HG02588 (cell line): ENCODE results near the gene DDX49.
"Not testable (repeated sequence)": the region's sequence is repeated elsewhere in the genome, so short reads cannot be mapped to it uniquely, and the experiment has no call there.

ENCODE experiments used
- ATAC-seq: cut with Tn5 transposase; IDR thresholded peaks from one replicate; pipeline ENCODE4 v1.9.1; 2021; ENCODE audit warnings: mild to moderate bottlenecking, moderate library complexity; ENCODE audit not compliant: unreplicated experiment

Gene DDX49

DNA sequence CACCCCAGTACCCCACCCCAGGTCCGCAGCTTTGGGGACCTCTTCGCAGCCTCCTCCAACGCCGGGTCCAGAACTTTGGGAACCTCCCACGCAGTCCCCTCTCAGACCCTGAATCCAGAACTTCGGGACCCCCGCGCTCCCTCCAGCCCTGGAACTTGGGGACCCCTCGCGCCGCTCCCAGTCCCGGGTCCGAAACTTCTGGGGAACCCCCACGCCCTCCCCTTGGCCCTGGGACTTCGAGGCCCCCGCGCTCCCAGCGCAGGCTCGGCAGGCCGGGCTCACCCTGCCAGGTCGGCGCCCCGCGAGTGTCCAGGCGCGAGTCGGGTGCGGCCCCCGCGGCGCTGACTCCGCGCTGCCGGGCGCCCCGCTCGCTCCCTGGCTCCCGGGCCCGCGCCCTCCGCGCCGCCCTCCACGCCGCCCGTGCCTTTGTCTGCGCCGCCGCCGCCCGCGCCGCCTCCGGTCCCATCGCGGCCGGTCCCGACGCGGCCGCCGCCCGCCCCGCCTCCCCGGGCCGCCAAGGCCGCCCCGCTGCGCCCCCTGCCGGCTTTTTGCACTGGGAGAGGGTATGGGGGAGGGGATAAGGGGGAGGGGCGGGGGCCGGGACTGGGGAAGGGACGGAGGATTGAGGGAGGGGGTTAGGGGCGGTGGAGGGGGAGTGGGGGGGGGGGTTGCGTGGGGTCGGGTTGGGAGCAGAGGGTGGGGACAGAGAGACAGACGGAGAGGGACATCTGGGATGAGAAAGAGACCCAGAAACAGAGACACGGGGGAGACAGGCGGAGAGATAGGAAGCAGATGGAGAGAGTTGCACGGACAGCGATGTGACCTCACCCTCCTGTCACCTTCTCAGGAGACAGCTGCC, 21.5 kb downstream of the DDX49 start, which contains the start of gene HOMER3:
Gene HOMER3, minus strand, starts transcription at position 449 of the 859 bp plus-strand sequence. CDS start 2,235 bp downstream, outside the sequence.
- no peak for ATAC-seq

DNA sequence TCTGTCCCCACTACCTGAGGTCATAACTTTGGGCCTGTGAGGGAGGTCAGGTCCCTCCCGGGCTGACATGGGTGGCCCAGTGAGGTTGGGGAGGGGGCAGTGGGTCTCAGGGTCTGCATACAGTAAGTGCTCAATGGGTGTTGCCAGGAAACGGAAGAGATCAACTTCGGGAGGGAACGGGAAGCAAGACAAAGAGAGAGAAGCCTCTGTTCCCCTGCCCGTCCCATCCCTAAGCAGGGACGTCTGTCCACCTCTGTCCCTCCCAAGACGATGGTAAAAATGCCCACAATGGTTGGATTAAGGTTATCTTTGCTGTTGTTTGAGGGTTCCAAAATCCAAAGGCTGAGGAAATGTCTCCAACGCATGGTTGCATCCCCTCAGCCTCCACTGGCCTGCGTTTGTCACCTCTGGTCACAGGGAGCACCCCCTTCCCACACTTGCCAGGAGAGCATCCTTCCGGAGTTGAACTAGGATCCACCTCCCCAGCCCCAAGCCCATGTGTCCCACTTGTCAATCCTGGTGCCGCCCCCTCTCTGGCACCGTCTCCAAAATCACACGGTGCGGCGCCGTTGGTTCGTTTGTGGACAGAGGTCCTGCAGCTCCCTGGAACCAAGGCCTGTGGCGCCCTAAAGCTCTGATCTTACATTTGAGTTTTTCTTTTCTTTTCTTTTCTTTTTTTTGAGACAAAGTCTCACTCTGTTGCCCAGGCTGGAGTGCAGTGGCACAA, 22.3 kb downstream of the DDX49 start:
- no peak for ATAC-seq

DNA sequence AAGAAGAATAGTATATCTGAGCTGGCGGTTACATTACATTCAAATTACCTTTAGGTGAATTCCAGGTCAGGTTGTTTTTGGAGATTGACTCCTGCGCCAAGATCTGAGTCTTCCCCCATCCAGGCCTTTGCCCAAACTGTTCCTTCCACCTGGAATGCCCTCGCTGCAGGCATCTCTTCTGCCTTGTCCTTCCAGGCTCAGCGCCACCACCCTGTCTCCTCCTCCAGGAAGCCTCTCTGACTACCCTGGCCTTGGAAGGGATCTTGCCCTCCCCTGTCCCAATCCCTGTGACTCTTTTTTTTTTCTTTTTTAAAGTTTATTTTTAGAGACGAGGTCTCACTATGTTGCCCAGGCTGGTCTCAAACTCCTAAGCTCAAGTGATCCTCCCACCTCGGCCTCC, 23.2 kb downstream of the DDX49 start:
- ATAC-seq = no peak

DNA sequence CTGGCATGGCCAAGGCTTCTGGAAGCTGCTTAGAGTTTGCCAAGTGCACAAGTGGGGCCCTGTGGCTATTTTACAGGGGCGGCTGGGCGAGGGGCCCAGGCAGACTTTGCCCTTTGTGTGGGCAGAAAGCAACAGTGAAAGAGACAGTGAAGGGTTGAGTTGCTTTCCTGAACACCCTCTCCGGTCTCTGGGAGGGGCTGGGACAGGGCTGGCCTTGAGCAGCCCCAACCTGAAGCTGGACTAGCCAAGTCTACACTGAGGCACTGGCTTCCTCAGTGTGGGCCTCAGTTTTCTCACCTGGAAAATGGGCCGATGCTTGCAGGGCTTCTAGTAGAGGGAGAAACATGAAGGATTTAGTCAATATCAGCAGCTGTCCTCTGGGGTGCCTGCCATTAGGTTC, 23.9 kb downstream of the DDX49 start:
- no peak for ATAC-seq

DNA sequence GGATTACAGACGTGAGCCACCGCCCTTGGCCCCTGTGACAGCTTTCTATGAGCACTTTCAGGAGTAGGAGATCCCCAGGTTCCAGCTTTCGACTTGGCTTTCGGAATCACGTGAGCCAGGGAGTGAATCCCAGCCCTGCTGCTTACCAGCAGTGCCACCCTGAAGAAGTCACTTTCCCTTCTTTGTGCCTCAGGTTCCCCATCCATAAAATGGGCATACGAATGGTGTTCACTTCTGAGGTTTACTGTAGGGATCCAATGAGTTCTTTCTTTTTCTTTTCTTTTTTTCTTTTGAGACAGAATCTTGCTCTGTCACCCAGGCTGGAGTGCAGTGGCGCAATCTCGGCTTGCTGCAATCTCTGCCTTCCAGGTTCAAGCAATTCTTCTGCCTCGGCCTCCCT, 25.8 kb downstream of the DDX49 start:
- ATAC-seq = no peak

DNA sequence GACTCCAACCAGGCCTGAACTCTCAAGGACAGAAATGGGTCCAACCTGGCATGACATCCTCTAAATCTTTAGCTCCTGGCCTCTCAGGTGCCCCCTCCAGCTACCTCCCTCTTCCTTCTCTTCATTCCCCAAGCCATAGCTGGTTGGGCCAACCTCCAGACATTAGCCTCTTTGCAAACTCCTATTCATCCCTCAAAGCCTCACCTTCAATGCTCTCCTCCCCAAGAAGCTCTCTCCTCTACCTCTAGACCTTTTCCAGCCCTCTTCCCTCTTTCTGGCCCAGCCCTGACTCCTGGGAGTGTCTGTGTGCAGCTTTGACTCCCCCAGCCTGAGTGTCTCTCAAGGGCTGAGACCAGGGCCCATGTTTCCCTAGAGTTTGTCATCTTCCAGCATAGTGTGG, 26.8 kb downstream of the DDX49 start:
- no peak for ATAC-seq

DNA sequence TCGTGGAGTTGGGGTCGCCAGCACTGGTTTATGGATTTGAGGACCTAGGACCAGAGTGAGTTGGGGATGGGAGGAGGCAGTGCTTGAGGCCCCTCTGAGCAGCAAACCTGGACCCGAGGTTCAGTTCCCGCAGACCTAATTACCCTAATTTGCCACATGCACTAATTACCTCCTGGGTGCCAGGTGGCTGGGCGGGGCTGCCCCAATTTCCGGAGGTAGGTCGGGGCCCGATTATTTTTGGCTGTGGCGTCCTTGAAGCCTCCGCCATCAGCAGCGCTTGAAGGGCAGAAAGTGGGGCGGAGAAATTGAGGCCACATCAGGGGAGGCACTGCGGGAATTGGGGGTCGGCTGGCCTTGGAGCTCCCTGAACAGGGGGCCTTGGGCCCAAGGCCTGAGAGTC, 27.4 kb downstream of the DDX49 start:
- ATAC-seq = no peak

DNA sequence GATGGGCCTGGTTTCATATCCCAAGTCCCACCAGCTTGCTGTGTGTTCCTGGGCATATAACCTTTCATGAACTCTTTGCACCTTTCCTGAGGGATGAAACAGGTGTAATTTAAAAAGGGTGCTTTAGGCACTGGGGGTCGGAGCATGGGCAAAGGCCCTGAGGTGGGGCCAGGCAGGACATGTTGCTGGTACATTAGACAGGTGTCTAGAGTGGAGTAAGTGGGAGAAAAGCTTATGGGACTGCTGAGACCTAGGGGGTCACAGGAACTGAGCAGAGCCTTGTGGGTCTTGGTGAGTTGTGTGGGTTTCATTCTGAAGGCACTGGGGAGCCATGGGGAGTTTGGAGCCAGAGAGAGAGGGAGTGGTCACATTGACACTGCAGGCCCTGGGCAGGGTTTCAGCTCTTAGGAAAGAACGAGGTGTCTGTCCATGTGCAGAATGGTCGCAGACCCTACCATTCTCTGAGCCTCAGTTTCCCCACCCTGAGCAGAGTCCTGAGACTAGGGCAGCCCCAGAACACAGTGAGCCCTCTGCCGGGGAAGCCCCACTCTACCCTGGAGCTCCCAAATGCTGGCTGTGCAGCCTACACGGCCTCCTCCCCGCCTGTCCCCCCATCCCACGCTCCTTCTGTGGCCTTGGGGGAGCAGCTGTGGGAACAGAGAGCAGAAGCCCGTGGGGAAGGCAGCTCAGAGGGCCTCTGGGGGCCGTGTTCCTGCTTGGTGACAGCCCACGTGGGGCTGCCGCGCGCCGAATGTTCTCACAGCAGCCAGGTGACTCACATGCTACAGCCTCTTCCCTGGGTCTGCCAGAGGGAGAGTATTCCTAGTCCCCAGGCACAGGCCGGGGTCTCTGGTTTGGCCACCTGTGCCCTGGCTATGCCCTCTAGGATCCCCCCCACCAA, 28.8 kb downstream of the DDX49 start:
- ATAC-seq = no peak

DNA sequence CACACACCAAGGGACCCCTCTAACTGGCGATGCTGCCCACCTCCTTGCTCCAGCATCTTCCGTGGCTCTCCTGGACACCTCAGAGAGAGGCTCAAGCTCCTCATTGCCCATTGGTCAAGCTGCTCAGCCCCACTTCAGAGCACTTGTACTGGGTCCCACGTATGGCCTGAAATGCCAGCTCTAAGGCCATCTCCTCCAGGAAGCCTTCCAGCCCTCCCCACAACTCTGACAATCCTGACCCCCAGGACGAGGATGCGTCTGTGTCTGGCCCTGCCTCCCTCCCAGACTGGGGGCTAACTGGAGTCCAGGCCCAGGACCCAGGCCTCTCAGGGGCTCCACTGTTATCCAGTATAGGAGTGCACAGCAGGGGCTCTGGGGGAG, 29.5 kb downstream of the DDX49 start:
- no peak for ATAC-seq

DNA sequence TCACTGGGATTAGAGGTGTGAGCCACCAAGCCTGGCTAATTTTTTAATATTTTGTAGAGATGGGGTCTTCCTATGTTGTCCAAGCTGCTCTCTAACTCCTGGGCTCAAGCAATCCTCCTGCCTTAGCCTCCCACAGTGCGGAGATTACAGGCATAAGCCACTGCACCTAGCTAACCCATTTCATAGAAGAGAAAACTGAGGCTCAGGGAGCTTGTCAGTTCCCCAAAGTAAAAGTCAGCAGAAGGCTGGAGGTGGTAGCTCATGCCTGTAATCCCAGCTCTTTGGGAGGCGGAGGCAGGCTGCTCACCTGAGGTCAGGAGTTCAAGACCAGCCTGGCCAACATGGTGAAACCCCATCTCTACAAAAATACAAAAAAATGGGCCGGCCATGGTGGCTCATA, 30.3 kb downstream of the DDX49 start:
- no peak for ATAC-seq

DNA sequence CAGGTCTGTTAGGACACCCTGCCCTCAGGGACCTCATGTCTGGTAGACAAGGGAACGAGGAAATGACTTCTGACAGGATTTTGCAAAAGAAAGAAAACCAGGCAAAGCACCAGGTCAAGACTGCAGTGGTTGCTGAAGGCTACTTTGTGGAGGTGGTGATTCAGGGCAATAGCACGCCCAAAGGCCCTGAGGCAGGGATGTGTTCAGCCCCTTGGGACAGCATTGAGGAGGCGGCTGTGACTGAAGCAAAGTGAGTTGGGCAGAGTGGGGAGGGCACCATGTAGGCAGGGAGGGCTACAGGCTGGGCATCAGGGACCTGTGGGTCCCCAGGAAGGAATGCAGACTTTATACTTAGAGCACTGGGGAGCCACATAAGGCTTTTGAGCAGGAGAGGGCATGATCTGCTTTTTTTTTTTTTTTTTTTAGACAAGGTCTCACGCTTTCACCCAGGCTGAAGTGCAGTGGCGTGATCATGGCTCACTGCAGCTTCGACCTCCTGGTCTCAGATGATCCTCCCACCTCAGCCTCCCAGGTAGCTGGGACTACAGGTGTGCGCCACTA, 32.3 kb downstream of the DDX49 start:
- no peak for ATAC-seq

DNA sequence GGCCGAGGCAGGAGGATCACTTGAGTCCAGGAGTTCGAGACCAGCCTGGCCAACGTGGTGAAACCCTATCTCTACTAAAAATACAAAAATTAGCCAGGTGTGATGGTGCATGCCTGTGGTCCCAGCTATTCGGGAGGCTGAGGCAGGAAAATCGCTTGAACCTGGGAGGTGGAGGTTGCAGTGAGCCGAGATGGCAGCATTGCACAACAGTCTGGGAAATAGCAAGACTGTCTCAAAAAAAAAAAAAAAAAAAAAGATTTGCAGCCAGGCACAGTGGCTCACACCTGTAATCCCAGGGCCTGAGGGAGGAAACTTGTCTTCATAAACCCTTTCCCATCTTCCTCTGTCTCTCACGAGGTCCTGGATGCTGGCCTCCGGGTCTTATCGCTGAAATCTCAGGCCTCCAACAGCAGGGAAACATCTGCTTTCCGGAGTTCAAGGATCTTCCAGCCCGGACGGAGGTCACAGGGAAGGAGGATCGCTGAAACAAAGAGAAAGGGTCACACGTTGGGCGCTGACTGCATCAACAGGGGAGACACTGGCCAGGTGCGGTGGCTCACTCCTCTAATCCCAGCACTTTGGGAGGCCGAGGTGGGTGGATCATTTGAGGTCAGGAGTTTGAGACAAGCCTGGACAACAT, 33.0 kb downstream of the DDX49 start:
- not testable (repeated sequence) for ATAC-seq

DNA sequence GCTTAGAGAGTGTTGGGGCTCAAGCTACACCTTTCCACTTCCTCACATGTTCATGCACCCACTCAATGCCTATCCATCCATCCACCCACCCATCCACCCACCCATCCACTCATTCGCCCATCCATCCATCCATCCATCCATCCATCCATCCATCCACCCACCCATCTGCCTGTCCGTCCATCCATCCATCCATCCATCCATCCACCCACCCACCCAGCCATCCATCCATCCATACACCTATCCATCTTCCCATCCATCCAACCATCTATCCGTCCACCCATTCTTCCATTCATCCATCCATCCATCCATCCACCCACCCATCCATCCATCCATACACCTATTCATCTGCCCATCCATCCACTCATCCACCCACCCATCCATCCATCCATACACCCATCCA, 34.6 kb downstream of the DDX49 start:
- no peak for ATAC-seq

DNA sequence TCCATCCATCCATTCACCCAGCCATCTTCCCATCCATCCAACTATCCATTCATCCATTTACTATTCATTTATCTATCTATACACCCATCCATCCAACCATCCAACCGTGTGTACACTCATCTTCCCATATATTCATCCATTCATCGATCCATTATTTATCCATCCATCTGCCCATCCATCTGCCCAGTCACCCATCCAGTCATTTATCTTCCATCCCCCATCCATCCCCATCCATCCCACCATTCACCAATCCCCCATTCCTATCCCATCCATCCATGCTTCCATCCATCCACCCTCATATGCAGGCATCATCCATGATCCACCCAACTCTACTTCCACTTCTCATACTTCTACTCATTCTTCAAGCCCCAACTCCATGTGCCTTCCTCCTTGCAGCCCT, 35.5 kb downstream of the DDX49 start:
- ATAC-seq = no peak

DNA sequence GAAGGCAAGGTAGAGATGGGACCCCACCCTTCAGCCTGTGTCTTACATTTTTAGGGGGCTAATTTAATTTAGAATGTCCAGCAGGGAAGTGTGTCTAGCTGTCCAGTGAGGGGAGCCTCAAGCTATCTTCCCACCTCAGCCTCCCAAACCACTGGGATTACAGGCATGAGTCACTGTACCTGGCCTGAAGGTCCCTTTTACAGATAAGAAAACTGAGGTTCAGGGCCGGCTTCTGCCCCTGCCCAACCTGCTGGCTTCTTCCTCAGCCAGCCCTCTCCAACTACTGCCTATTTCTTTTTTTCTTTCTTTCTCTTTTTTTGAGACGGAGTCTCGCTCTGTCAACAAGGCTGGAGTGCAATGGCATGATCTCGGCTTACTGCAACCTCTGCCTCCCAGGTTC, 40.9 kb downstream of the DDX49 start:
- ATAC-seq = no peak

DNA sequence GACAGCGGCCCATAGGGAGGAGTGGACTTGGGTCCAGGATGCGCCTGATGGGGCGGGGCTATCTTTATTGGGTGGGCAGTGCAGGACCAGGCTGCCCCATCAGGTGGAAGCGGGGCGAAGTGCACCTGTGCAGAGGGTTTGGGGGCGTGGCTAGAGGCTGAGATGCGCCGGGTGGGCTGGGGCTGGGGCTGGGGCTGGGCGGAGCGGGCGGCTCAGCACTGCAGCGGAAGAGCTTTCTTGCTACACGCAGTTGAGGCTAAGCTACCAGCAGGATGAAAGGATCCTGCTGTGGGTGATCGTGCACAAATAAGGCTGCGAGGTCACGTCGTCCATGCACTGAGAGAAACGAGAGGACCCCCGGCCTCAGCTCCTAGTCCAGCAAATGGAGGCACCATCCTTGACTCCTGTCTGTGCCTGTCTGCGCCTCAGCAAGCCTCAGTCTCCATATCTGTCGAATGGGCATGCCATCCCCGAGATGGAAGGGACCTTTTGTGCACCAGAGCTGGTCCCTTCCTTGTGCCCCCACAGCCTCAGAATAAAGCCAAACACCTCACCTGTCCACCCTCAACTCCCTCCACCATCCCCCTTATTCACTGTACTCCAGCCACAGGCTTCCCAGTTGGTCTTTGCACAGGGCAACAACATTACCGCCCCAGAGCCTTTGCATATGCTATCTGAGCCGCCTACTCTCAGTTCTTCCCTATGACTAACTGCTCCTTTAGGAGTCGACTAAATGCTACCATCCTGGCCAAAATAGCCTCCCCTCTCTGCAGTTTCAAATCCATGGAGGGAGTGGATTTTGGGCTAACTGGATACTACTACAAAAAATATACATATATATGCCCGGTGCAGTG, 42.5 kb downstream of the DDX49 start:
- no peak for ATAC-seq

DNA sequence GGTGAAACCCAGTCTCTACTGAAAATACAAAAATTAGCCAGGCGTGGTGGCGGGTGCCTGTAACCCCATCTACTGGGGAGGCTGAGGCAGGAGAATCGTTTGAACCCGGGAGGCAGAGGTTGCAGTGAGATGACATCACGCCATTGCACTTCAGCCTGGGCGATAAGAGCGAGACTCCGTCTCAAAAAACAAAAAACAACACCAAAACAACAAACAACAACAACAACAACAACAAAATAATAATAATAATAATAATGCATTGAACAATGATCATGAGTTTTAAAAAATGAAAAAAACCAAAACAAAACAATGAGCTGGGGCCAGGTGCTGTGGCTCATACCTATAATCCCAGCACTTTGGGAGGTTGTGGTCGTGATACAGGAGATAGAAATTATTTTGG, 44.6 kb downstream of the DDX49 start:
- no peak for ATAC-seq

DNA sequence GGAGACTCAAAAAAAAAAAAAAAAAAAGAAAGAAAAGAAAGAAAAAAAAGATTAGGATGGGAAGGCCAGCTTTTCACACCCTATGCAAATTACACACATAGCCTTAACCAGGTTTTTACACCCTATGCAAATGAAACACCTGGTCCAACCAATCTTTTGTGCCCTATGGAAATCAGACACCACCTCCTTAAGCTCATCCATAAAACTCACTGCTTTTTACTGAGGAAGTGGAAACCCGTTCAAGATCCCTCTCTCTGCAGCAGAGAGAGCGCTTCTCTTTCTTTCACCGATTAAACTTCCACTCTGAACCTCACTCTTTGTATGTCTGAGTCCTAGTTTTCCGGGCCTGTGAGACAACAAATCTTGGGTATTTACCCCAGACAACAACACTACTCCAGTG, 46.8 kb downstream of the DDX49 start:
- no peak for ATAC-seq

DNA sequence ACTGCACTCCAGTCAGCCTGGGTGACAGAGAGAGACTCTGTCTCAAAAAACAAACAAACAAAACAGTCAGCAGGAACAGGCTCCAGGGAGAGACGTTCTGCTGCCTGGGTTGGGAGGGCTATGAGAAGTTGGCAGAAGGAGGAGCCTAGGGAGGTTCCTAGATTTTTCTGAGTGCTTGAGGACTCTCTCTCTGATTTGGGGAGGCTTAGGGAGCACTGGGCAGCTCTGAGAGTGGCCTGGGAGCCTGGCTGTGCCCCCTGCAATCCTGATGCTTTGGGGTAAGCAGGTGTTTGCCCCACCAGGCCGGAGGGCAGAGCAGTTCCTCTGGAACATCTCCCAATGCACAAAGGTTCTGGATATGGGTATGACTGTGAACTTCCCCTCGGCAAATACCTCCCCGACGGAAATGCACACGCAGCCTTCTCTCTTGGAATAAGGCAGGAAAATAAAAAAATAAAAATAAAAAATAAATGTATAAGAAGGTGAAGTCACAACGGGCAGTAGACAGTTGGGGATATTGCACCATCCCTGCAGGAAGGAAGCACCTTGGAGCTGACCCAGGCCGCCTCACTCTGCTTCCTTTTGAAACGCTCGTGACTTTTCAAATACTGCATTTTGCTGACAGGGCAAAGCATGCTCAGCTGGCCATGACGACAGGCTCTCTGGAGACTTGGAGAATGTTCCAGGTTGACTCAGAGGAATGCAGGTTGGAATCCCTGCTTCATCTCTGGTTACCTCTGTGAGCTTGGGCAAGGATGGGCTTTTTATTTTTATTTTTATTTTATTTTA, 48.0 kb downstream of the DDX49 start:
- no peak for ATAC-seq
